ENCODE results near the gene KCTD8. TPM values are rescaled to one million over a fixed set of nuclear protein-coding genes. Genes with fewer than 3 reads are reported as not detected.

Gene KCTD8
- total RNA-seq, 1 donor from 2014 or later = not detected

DNA sequence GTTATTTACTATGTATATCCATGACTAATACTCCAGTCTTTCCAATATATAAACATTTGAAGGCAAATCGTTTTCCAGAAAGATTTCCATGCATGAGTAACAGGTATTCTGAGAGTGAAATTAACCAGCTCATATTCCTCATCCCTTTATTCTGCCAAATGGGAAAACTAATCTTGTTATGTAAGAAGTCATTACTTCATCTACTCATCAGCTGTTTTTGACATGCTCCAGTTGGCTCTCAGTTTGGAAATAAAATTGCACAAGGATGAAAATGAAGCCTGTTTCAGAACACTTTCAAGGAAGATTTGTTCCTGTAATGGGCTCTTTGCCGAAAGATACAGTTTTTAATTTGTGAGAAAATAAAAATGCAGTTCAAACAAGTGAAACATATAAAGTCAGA is 121.9 kb downstream of the KCTD8 start:
- no peaks in the 10 kb centered on the region for H3K36me3 Mint-ChIP-seq (ENCODE audit: unreplicated experiment)
- no peaks in the 10 kb centered on the region for H3K27me3 Mint-ChIP-seq (ENCODE audit: unreplicated experiment)
- TF ChIP-seq, protein P1, sequence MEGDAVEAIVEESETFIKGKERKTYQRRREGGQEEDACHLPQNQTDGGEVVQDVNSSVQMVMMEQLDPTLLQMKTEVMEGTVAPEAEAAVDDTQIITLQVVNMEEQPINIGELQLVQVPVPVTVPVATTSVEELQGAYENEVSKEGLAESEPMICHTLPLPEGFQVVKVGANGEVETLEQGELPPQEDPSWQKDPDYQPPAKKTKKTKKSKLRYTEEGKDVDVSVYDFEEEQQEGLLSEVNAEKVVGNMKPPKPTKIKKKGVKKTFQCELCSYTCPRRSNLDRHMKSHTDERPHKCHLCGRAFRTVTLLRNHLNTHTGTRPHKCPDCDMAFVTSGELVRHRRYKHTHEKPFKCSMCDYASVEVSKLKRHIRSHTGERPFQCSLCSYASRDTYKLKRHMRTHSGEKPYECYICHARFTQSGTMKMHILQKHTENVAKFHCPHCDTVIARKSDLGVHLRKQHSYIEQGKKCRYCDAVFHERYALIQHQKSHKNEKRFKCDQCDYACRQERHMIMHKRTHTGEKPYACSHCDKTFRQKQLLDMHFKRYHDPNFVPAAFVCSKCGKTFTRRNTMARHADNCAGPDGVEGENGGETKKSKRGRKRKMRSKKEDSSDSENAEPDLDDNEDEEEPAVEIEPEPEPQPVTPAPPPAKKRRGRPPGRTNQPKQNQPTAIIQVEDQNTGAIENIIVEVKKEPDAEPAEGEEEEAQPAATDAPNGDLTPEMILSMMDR (IDR thresholded peaks at IDR 0.05) = no peak
- H3K9me3 Mint-ChIP-seq (ENCODE audit: unreplicated experiment) = no peaks in the 10 kb centered on the region
- no peak overlapping the region for H3K4me3 Mint-ChIP-seq (ENCODE audit: unreplicated experiment)
- no peak for DNase-seq (ENCODE audit: extremely low spot score, unreplicated experiment)
- no peaks in the 10 kb centered on the region for H3K4me1 Mint-ChIP-seq (ENCODE audit: unreplicated experiment)
- H3K27ac Mint-ChIP-seq (ENCODE audit: unreplicated experiment) = no peak overlapping the region

DNA sequence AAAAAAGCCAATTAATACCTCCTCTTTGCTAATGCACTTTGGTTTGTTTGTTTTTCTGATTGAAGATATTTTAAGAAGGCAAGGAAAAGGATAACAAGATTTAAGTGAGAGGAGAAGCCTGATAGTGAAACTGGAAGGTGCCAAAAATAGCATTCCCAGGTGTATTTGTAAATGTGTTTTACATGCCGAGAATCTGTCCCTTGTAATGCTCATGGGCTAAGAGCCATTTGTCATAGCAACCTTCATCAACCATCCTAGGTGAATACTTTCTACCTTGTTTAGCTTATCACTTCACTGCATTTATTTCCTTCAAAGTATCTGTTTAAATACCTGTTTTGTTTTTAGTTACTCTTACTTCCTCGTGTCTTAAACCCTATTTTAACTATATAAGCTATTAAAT is 127.8 kb downstream of the KCTD8 start:
- Mint-ChIP-seq H3K36me3 (ENCODE audit: unreplicated experiment) (no peaks in the 10 kb centered on the region), H3K9me3 (ENCODE audit: unreplicated experiment) (no peaks in the 10 kb centered on the region), H3K4me1 (ENCODE audit: unreplicated experiment) (no peaks in the 10 kb centered on the region), H3K27me3 (ENCODE audit: unreplicated experiment) (no peaks in the 10 kb centered on the region), H3K4me3 (ENCODE audit: unreplicated experiment) (no peak overlapping the region), H3K27ac (ENCODE audit: unreplicated experiment) (no peak overlapping the region)
- no peak for DNase-seq (ENCODE audit: extremely low spot score, unreplicated experiment)
- TF ChIP-seq, protein P1 (IDR thresholded peaks at IDR 0.05) = no peak

DNA sequence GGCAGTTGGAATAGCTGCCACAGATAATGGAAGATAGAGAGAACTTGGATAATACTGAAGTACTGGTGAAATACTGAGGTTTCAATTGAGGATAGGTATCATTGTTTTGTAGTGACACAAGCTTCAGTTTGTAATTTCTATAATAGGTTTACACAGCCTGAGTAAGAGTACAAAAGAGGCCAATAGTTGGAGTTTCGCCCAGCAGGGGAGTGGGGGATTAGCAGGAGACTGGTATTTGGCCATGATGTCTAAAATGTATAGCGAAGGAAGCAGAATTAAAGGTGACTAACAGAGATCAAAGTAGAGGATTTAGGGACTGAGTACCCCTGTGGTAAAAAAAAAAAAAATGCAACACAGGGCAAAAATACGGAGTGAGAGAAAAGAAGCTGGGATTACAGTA is 129.5 kb downstream of the KCTD8 start:
- H3K9me3 Mint-ChIP-seq (ENCODE audit: unreplicated experiment) = no peaks in the 10 kb centered on the region
- TF ChIP-seq, protein P1 (IDR thresholded peaks at IDR 0.05) = no peak
- no peaks in the 10 kb centered on the region for H3K4me1 Mint-ChIP-seq (ENCODE audit: unreplicated experiment)
- H3K36me3 Mint-ChIP-seq (ENCODE audit: unreplicated experiment) = no peaks in the 10 kb centered on the region
- H3K27ac Mint-ChIP-seq (ENCODE audit: unreplicated experiment) = no peak overlapping the region
- no peak for DNase-seq (ENCODE audit: extremely low spot score, unreplicated experiment)
- H3K4me3 Mint-ChIP-seq (ENCODE audit: unreplicated experiment) = no peak overlapping the region
- H3K27me3 Mint-ChIP-seq (ENCODE audit: unreplicated experiment) = no peaks in the 10 kb centered on the region

DNA sequence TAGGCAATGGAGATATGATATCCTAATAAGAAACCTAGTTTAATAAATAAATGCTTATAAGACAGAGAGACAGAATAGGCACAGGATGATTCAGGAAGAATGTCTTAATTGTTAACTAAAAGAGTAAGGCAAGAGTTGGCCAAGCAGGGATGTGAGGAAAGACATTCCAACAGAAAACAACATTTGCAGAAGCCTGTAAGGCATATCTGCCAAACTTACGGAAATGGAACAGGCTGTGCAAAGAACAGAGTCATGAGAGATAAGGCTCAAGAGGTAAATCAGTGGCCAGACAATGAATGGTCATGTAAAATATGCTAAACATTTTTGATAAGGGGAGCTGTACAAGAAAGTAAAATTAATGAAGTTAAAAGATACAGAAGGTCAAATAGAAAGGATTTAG is 134.9 kb downstream of the KCTD8 start:
- no peak for DNase-seq (ENCODE audit: extremely low spot score, unreplicated experiment)
- Mint-ChIP-seq H3K9me3 (ENCODE audit: unreplicated experiment) (no peaks in the 10 kb centered on the region), H3K4me3 (ENCODE audit: unreplicated experiment) (no peak overlapping the region), H3K36me3 (ENCODE audit: unreplicated experiment) (no peaks in the 10 kb centered on the region), H3K4me1 (ENCODE audit: unreplicated experiment) (no peaks in the 10 kb centered on the region), H3K27me3 (ENCODE audit: unreplicated experiment) (no peaks in the 10 kb centered on the region), H3K27ac (ENCODE audit: unreplicated experiment) (no peak overlapping the region)
- TF ChIP-seq, protein P1 (IDR thresholded peaks at IDR 0.05) = no peak

DNA sequence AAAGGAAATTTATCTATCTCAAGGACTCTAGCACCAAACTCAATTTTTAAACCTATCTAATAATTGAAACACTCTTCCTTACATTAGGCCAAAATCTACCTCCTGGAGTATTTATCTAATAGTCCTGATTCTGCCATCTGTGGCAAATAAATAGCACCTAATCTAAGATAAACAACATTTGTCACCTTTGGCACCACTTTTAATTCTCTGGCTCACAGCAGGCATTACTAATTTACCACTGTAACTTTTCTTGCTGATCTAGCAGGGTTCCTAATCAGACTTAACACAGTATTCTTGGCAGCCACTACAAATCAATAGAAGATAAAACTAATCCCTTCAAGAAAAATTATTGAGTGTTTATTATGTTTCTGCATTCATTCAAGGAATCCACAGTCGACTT is 161.1 kb downstream of the KCTD8 start:
- Mint-ChIP-seq H3K4me1 (ENCODE audit: unreplicated experiment) (no peaks in the 10 kb centered on the region), H3K27me3 (ENCODE audit: unreplicated experiment) (no peaks in the 10 kb centered on the region), H3K36me3 (ENCODE audit: unreplicated experiment) (no peaks in the 10 kb centered on the region), H3K4me3 (ENCODE audit: unreplicated experiment) (no peak overlapping the region), H3K9me3 (ENCODE audit: unreplicated experiment) (peaks cover 4% of the 10 kb centered on the region), H3K27ac (ENCODE audit: unreplicated experiment) (no peak overlapping the region)
- DNase-seq (ENCODE audit: extremely low spot score, unreplicated experiment) = no peak
- TF ChIP-seq, protein P1 (IDR thresholded peaks at IDR 0.05) = no peak
